Activated CD4-positive, alpha-beta memory T cell treated with anti-CD3 and anti-CD28 coated beads for 36 hours (primary cell): ENCODE measurements around the gene WDFY1. TPM values are rescaled to one million over a fixed set of nuclear protein-coding genes. Genes with fewer than 3 reads are reported as not detected.
"Not testable (repeated sequence)": the region's sequence is repeated elsewhere in the genome, so short reads cannot be mapped to it uniquely, and the experiment has no call there.

Source experiments
- CTCF ChIA-PET: fragments of 350-600 bp; sonication (Branson Sonifier 250); formaldehyde crosslinking; loops from one replicate; lab custom pipeline; 2021; ENCODE audit warnings: antibody characterized with exemption, inconsistent platforms; lab: Charles Lee
- POLR2A ChIA-PET: fragments of 350-600 bp; sonication (Branson Sonifier 250); formaldehyde crosslinking; loops from one replicate; lab custom pipeline; 2021; ENCODE audit warnings: antibody characterized with exemption; lab: Charles Lee
- DNase-seq: peaks from one replicate; pipeline ENCODE4 v3.0.0-alpha.2; 2020
- H3K27ac Mint-ChIP-seq: one replicate; pipeline ENCODE4 v1.8.0; 2021; ENCODE audit warnings: mixed read lengths
- H3K27me3 Mint-ChIP-seq: one replicate; pipeline ENCODE4 v1.8.0; 2021; ENCODE audit warnings: mixed read lengths
- H3K36me3 Mint-ChIP-seq: one replicate; pipeline ENCODE4 v1.8.0; 2021; ENCODE audit warnings: mixed read lengths
- H3K4me1 Mint-ChIP-seq: one replicate; pipeline ENCODE4 v1.8.0; 2021; ENCODE audit warnings: low read depth, mixed read lengths
- H3K4me3 Mint-ChIP-seq: one replicate; pipeline ENCODE4 v1.8.0; 2021; ENCODE audit warnings: mild to moderate bottlenecking, mixed read lengths
- H3K9me3 Mint-ChIP-seq: one replicate; pipeline ENCODE4 v1.8.0; 2021; ENCODE audit warnings: mixed read lengths
- intact Hi-C: fragments of 100-400 bp; cut with micrococcal nuclease; formaldehyde crosslinking; loops from one replicate; pipeline ENCODE4 v1.15.1; 2023
- total RNA-seq, 2 experiments: library from RNA; stranded (reverse); gene quantifications; one replicate each; pipeline ENCODE4 v1.2.3, GENCODE V29; 2021

WDFY1 gene
- total RNA-seq, 2 experiments from 2014 or later, result 48.7 to 50.1 TPM

GRCh38 chr2:223941579-223942277 lies 3.4 kb downstream of the WDFY1 start:
- POLR2A ChIA-PET, result interaction anchor here (0.6 to 2.4 kb wide), 12 partner anchors 12 to 1005 kb away, joined by 3 to 14 read pairs (median 5); partner anchors contain the start of gene MRPL44
- H3K9me3 Mint-ChIP-seq, result peaks cover 21% of the 10 kb centered on the region
- H3K36me3 Mint-ChIP-seq, result peaks cover 41% of the 10 kb centered on the region
- no peaks in the 10 kb centered on the region for H3K27me3 Mint-ChIP-seq
- peak overlapping the region; percentile 43 for H3K4me3 Mint-ChIP-seq
- H3K27ac Mint-ChIP-seq, result peak overlapping the region; percentile 93
- intact Hi-C loops, result loop anchor here (1.0 to 5.0 kb wide), 8 partner anchors 10 to 1129 kb away; partner anchors contain the start of gene MRPL44
- peak; percentile 92 for DNase-seq
- CTCF ChIA-PET, result interaction anchor here (0.7 to 1.4 kb wide), 4 partner anchors 15 to 261 kb away, joined by 3 to 6 read pairs (median 4); no protein-coding TSS in a partner anchor
- peaks cover 63% of the 10 kb centered on the region for H3K4me1 Mint-ChIP-seq

- DNase-seq, POLR2A ChIA-PET, H3K4me3 Mint-ChIP-seq, H3K27me3 Mint-ChIP-seq, CTCF ChIA-PET: not testable (repeated sequence)
- intact Hi-C loops, result loop anchor here (5.0 kb wide), 2 partner anchors 102 to 242 kb away; partner anchors contain the start of gene AP1S3
- Mint-ChIP-seq H3K36me3 (peaks cover 38% of the 10 kb centered on the region), H3K4me1 (peaks cover 73% of the 10 kb centered on the region), H3K27ac (peak overlapping the region; percentile 81), H3K9me3 (peaks cover 21% of the 10 kb centered on the region)
Measured at GRCh38 chr2:223939438-223939837, 5.7 kb downstream of the WDFY1 start.

GRCh38 chr2:223937535-223937934 lies 7.6 kb downstream of the WDFY1 start:
- CTCF ChIA-PET, result no interaction called here

GRCh38 chr2:223936862-223937326 lies 8.2 kb downstream of the WDFY1 start:
- Mint-ChIP-seq H3K27ac (peak overlapping the region; percentile 79), H3K4me3 (peak overlapping the region; percentile 29), H3K9me3 (peaks cover 21% of the 10 kb centered on the region), H3K36me3 (peaks cover 26% of the 10 kb centered on the region), H3K4me1 (peaks cover 72% of the 10 kb centered on the region), H3K27me3 (no peaks in the 10 kb centered on the region)
- CTCF ChIA-PET, result no interaction called here
- intact Hi-C loops, result loop anchor here (2.0 to 5.0 kb wide), 3 partner anchors 42 to 240 kb away; partner anchors contain the start of gene AP1S3
- POLR2A ChIA-PET, result no interaction called here
- DNase-seq, result no peak

More at GRCh38 chr2:223937535-223937934, 7.6 kb downstream of the WDFY1 start:
- DNase-seq, result no peak
- intact Hi-C loops, result loop anchor here (2.0 to 5.0 kb wide), 3 partner anchors 43 to 240 kb away; partner anchors contain the start of gene AP1S3
- peaks cover 73% of the 10 kb centered on the region for H3K4me1 Mint-ChIP-seq
- peaks cover 27% of the 10 kb centered on the region for H3K36me3 Mint-ChIP-seq
- peaks cover 21% of the 10 kb centered on the region for H3K9me3 Mint-ChIP-seq
- H3K4me3 Mint-ChIP-seq, result no peak overlapping the region
- H3K27me3 Mint-ChIP-seq, result no peaks in the 10 kb centered on the region
- POLR2A ChIA-PET, result no interaction called here
- H3K27ac Mint-ChIP-seq, result peak overlapping the region; percentile 62

- no peak for DNase-seq
- peaks cover 70% of the 10 kb centered on the region for H3K4me1 Mint-ChIP-seq
- intact Hi-C loops, result loop anchor here (2.0 to 5.0 kb wide), 3 partner anchors 41 to 238 kb away; partner anchors contain the start of gene AP1S3
- CTCF ChIA-PET, result interaction anchor here (1.0 to 1.2 kb wide), 2 partner anchors 30 to 58 kb away, joined by 3 read pairs; no protein-coding TSS in a partner anchor
- peaks cover 17% of the 10 kb centered on the region for H3K9me3 Mint-ChIP-seq
- POLR2A ChIA-PET, result interaction anchor here (0.7 to 1.7 kb wide), 2 partner anchors 9 to 25 kb away, joined by 3 to 6 read pairs; partner anchors contain the start of gene WDFY1
- H3K36me3 Mint-ChIP-seq, result peaks cover 19% of the 10 kb centered on the region
- no peak overlapping the region for H3K4me3 Mint-ChIP-seq
- no peaks in the 10 kb centered on the region for H3K27me3 Mint-ChIP-seq
- peak overlapping the region; percentile 18 for H3K27ac Mint-ChIP-seq
Measured at GRCh38 chr2:223935459-223936125, 9.5 kb downstream of the WDFY1 start.

GRCh38 chr2:223934870-223935269 lies 10.3 kb downstream of the WDFY1 start:
- ChIA-PET POLR2A (interaction anchor here (1.7 kb wide), 1 partner anchor 10 kb away, joined by 6 read pairs; the partner anchor contains the start of gene WDFY1), CTCF (interaction anchor here (1.0 to 1.2 kb wide), 2 partner anchors 30 to 59 kb away, joined by 3 read pairs; no protein-coding TSS in a partner anchor)
- Mint-ChIP-seq H3K36me3 (peaks cover 15% of the 10 kb centered on the region), H3K27me3 (no peaks in the 10 kb centered on the region), H3K27ac (peak overlapping the region; percentile 23), H3K9me3 (peaks cover 17% of the 10 kb centered on the region), H3K4me3 (no peak overlapping the region), H3K4me1 (peaks cover 77% of the 10 kb centered on the region)
- DNase-seq, result no peak
- intact Hi-C loops, result loop anchor here (5.0 kb wide), 2 partner anchors 98 to 238 kb away; partner anchors contain the start of gene AP1S3

GRCh38 chr2:223932816-223933800 lies 12.0 kb downstream of the WDFY1 start:
- H3K36me3 Mint-ChIP-seq, result peaks cover 1% of the 10 kb centered on the region
- H3K27ac Mint-ChIP-seq, result no peak overlapping the region
- no peaks in the 10 kb centered on the region for H3K27me3 Mint-ChIP-seq
- H3K4me3 Mint-ChIP-seq, result no peak overlapping the region
- peaks cover 73% of the 10 kb centered on the region for H3K4me1 Mint-ChIP-seq
- ChIA-PET POLR2A (no interaction called here), CTCF (no interaction called here)
- peaks cover 2% of the 10 kb centered on the region for H3K9me3 Mint-ChIP-seq
- intact Hi-C loops, result no loop called here
- no peak for DNase-seq

- CTCF ChIA-PET, result interaction anchor here (1.1 kb wide), 1 partner anchor 11 kb away, joined by 3 read pairs; no protein-coding TSS in a partner anchor
- Mint-ChIP-seq H3K27ac (peak overlapping the region; percentile 57), H3K4me3 (no peak overlapping the region), H3K4me1 (peaks cover 60% of the 10 kb centered on the region), H3K27me3 (no peaks in the 10 kb centered on the region), H3K9me3 (peaks cover 5% of the 10 kb centered on the region), H3K36me3 (peaks cover 9% of the 10 kb centered on the region)
- intact Hi-C loops, result no loop called here
- POLR2A ChIA-PET, result interaction anchor here (0.7 to 1.8 kb wide), 2 partner anchors 11 to 14 kb away, joined by 3 to 6 read pairs; no protein-coding TSS in a partner anchor
- no peak for DNase-seq
Measured at GRCh38 chr2:223930103-223930976, 14.8 kb downstream of the WDFY1 start.

GRCh38 chr2:223929571-223930102 lies 15.5 kb downstream of the WDFY1 start:
- H3K27ac Mint-ChIP-seq, result peak overlapping the region; percentile 57
- ChIA-PET POLR2A (interaction anchor here (0.7 to 1.8 kb wide), 2 partner anchors 12 to 15 kb away, joined by 3 to 6 read pairs; no protein-coding TSS in a partner anchor), CTCF (interaction anchor here (1.1 kb wide), 1 partner anchor 11 kb away, joined by 3 read pairs; no protein-coding TSS in a partner anchor)
- H3K27me3 Mint-ChIP-seq, result no peaks in the 10 kb centered on the region
- intact Hi-C loops, result loop anchor here (1.0 kb wide), 1 partner anchor 12 kb away; no protein-coding TSS in a partner anchor
- peak overlapping the region; percentile 43 for H3K4me3 Mint-ChIP-seq
- H3K4me1 Mint-ChIP-seq, result peaks cover 53% of the 10 kb centered on the region
- DNase-seq, result peak; percentile 59
- H3K9me3 Mint-ChIP-seq, result peaks cover 5% of the 10 kb centered on the region
- H3K36me3 Mint-ChIP-seq, result peaks cover 10% of the 10 kb centered on the region
